GM08714 (cell line): Measurements from ENCODE around the gene FSTL1.

ENCODE experiments used
- H3K4me3 ChIP-seq: fragments of 200-500 bp; sonication (Bioruptor generic); 2 replicates; pipeline ENCODE4 v1.5.1; 2014; ENCODE audit warnings: mild to moderate bottlenecking, low read length, inconsistent platforms
- ZNF274 ChIP-seq: IDR thresholded peaks from 2 replicates; pipeline ENCODE4 v1.6.1; 2012; ENCODE audit warnings: mild to moderate bottlenecking, low read depth, low read length

The FSTL1 gene

GRCh38 chr3:120424506-120424905 is 26.3 kb downstream of the FSTL1 start:
- no peak for TF ChIP-seq ZNF274
- H3K4me3 ChIP-seq, result no peak overlapping the region

GRCh38 chr3:120423432-120423831 is 27.4 kb downstream of the FSTL1 start:
- no peak overlapping the region for H3K4me3 ChIP-seq
- TF ChIP-seq ZNF274, result no peak

GRCh38 chr3:120421926-120422325 is 28.9 kb downstream of the FSTL1 start:
- no peak for TF ChIP-seq ZNF274
- no peak overlapping the region for H3K4me3 ChIP-seq

GRCh38 chr3:120420928-120421551 is 29.8 kb downstream of the FSTL1 start:
- no peak for TF ChIP-seq ZNF274
- no peak overlapping the region for H3K4me3 ChIP-seq

GRCh38 chr3:120420360-120420759 is 30.4 kb downstream of the FSTL1 start:
- H3K4me3 ChIP-seq, result no peak overlapping the region
- no peak for TF ChIP-seq ZNF274

GRCh38 chr3:120419797-120420196 is 31.0 kb downstream of the FSTL1 start:
- TF ChIP-seq ZNF274, result no peak
- H3K4me3 ChIP-seq, result no peak overlapping the region

- no peak overlapping the region for H3K4me3 ChIP-seq
- no peak for TF ChIP-seq ZNF274
These were observed 31.8 kb downstream of the FSTL1 start for GRCh38 chr3:120418866-120419490.

- TF ChIP-seq ZNF274, result no peak
- no peak overlapping the region for H3K4me3 ChIP-seq
These were observed 32.3 kb downstream of the FSTL1 start for GRCh38 chr3:120418446-120418845.

- no peak for TF ChIP-seq ZNF274
- peak overlapping the region; percentile 70 for H3K4me3 ChIP-seq
These were observed 33.4 kb downstream of the FSTL1 start for GRCh38 chr3:120417272-120417911.

- no peak for TF ChIP-seq ZNF274
- H3K4me3 ChIP-seq, result no peak overlapping the region; the same call in 1 of the 2 replicates
These were observed 33.9 kb downstream of the FSTL1 start for GRCh38 chr3:120416868-120417267.

- no peak overlapping the region for H3K4me3 ChIP-seq
- TF ChIP-seq ZNF274, result no peak
These were observed 35.0 kb downstream of the FSTL1 start for GRCh38 chr3:120415756-120416155.

GRCh38 chr3:120410541-120410940 is 40.3 kb downstream of the FSTL1 start:
- no peak overlapping the region for H3K4me3 ChIP-seq
- TF ChIP-seq ZNF274, result no peak

- no peak for TF ChIP-seq ZNF274
- H3K4me3 ChIP-seq, result no peak overlapping the region
These were observed 40.7 kb downstream of the FSTL1 start for GRCh38 chr3:120410116-120410515.

- no peak for TF ChIP-seq ZNF274
- no peak overlapping the region for H3K4me3 ChIP-seq
These were observed 43.1 kb downstream of the FSTL1 start for GRCh38 chr3:120407508-120408287.
